GM23338 (cell line): ENCODE results near the gene BCAS3. TPM values are rescaled to one million over a fixed set of nuclear protein-coding genes. Genes with fewer than 3 reads are reported as not detected.

Experiments used
- ATAC-seq: fragments of 200-7000 bp; cut with Tn5 transposase; 3 replicates; pipeline ENCODE4 v1.9.1; 2020
- DNase-seq: peaks from one replicate; pipeline ENCODE4 v3.0.0-alpha.2; 2015; ENCODE audit warnings: low spot score
- H2AFZ ChIP-seq: fragments of 200-600 bp; sonication (generic); 2 replicates; pipeline ENCODE4 v1.8.0; 2016; ENCODE audit warnings: antibody characterized with exemption, mild to moderate bottlenecking, moderate library complexity
- H3F3A ChIP-seq: fragments of 200-600 bp; sonication (generic); replicated peaks from 2 replicates; pipeline ENCODE4 v1.8.0; 2017; ENCODE audit warnings: antibody characterized with exemption, mixed run types, low read depth
- H3K27ac ChIP-seq: fragments of 200-600 bp; sonication (generic); 2 replicates; pipeline ENCODE4 v1.6.1; 2016; ENCODE audit warnings: low read depth
- H3K27me3 ChIP-seq: fragments of 200-600 bp; sonication (generic); 2 replicates; pipeline ENCODE4 v1.8.0; 2016; ENCODE audit warnings: mild to moderate bottlenecking, mixed run types, moderate library complexity; ENCODE audit not compliant: insufficient read depth
- H3K36me3 ChIP-seq: fragments of 200-600 bp; sonication (generic); 2 replicates; pipeline ENCODE4 v1.8.0; 2016; ENCODE audit warnings: mild to moderate bottlenecking; ENCODE audit not compliant: insufficient read depth
- H3K4me1 ChIP-seq: fragments of 200-600 bp; sonication (generic); 2 replicates; pipeline ENCODE4 v1.8.0; 2016; ENCODE audit warnings: mild to moderate bottlenecking, moderate library complexity; ENCODE audit not compliant: insufficient read depth
- H3K4me2 ChIP-seq: fragments of 200-600 bp; sonication (generic); 2 replicates; pipeline ENCODE4 v1.7.1; 2017; ENCODE audit warnings: mixed run types
- H3K4me3 ChIP-seq: fragments of 200-600 bp; sonication (generic); 2 replicates; pipeline ENCODE4 v1.6.1; 2016; ENCODE audit warnings: mixed run types
- H3K79me2 ChIP-seq: fragments of 200-600 bp; sonication (generic); replicated peaks from 2 replicates; pipeline ENCODE4 v1.8.0; 2017; ENCODE audit warnings: mild to moderate bottlenecking; ENCODE audit not compliant: insufficient read depth
- H3K9me2 ChIP-seq: fragments of 200-600 bp; sonication (generic); 2 replicates; pipeline ENCODE4 v1.8.0; 2017; ENCODE audit not compliant: insufficient read depth
- H4K20me1 ChIP-seq: fragments of 200-600 bp; sonication (generic); replicated peaks from 2 replicates; pipeline ENCODE4 v1.8.0; 2017; ENCODE audit warnings: mild to moderate bottlenecking; ENCODE audit not compliant: insufficient read depth
- H3K27ac Mint-ChIP-seq: 2 replicates; pipeline ENCODE4 v1.8.0; 2020; ENCODE audit warnings: inconsistent platforms, mild to moderate bottlenecking, moderate library complexity, mixed read lengths
- H3K27me3 Mint-ChIP-seq: 3 replicates; pipeline ENCODE4 v1.8.0; 2022; ENCODE audit warnings: low read depth, mild to moderate bottlenecking, moderate library complexity, mixed read lengths, inconsistent platforms; ENCODE audit not compliant: insufficient read depth, poor library complexity
- H3K36me3 Mint-ChIP-seq: 3 replicates; pipeline ENCODE4 v1.8.0; 2021; ENCODE audit warnings: low read depth, mild to moderate bottlenecking, inconsistent platforms, moderate library complexity, mixed read lengths
- H3K4me1 Mint-ChIP-seq: 3 replicates; pipeline ENCODE4 v1.8.0; 2020; ENCODE audit warnings: mild to moderate bottlenecking, inconsistent platforms, mixed read lengths
- H3K4me3 Mint-ChIP-seq: 3 replicates; pipeline ENCODE4 v1.8.0; 2021; ENCODE audit warnings: moderate library complexity, mild to moderate bottlenecking, inconsistent platforms, mixed read lengths
- H3K9me3 Mint-ChIP-seq: 3 replicates; pipeline ENCODE4 v1.8.0; 2020; ENCODE audit warnings: moderate library complexity, mild to moderate bottlenecking, inconsistent platforms, mixed read lengths
- CREB1 ChIP-seq: fragments of 250-450 bp; sonication (Bioruptor Pico); IDR thresholded peaks from 2 replicates; pipeline ENCODE4 v1.5.0; 2020; ENCODE audit warnings: low read depth, mild to moderate bottlenecking, moderate library complexity
- EZH2 ChIP-seq: fragments of 200-600 bp; sonication (generic); IDR thresholded peaks from one replicate; pipeline ENCODE4 v1.8.0; 2017; ENCODE audit warnings: antibody characterized with exemption, mild to moderate bottlenecking, low read depth; ENCODE audit not compliant: unreplicated experiment
- EZH2phosphoT487 ChIP-seq: fragments of 200-600 bp; sonication (generic); IDR thresholded peaks from one replicate; pipeline ENCODE4 v1.8.1; 2018; ENCODE audit warnings: antibody characterized with exemption; ENCODE audit not compliant: unreplicated experiment
- POLR2AphosphoS5 ChIP-seq: IDR thresholded peaks from 2 replicates; pipeline ENCODE4 v1.6.1; 2016; ENCODE audit warnings: antibody characterized with exemption, low read depth
- STAT1 ChIP-seq: IDR thresholded peaks from one replicate; pipeline ENCODE4 v1.6.1; 2016; ENCODE audit warnings: antibody characterized with exemption; ENCODE audit not compliant: unreplicated experiment
- ZNF114 ChIP-seq: fragments of 250-450 bp; sonication (Bioruptor Pico); IDR thresholded peaks from 2 replicates; pipeline ENCODE4 v1.5.0; 2020; ENCODE audit warnings: mild to moderate bottlenecking, moderate library complexity
- polyA plus RNA-seq: library from polyadenylated mRNA; unstranded; fragments of >200 nt; fragmentation: Nextera tagmentation; extraction: Ambion mirVana; gene quantifications from 2 replicates; pipeline ENCODE4 v1.2.1, GENCODE V29; 2016
- total RNA-seq: library from RNA; depleted of rRNA; stranded (reverse); fragments of >200 nt; shearing (Covaris generic); gene quantifications from 2 replicates; pipeline ENCODE4 v1.2.3, GENCODE V29; 2014
- TF ChIP-seq, protein P1 (sequence below), 2 experiments: fragments of 200-600 bp in 1 of 2; sonication (generic) in 1 of 2; conservative IDR thresholded peaks; 2 replicates each; pipeline versions ENCODE4 v1.5.1 to v1.6.1; 2016 to 2017; ENCODE audit warnings: antibody characterized with exemption in 2 of 2, low read depth in 2 of 2, mild to moderate bottlenecking in 2 of 2, moderate library complexity in 1 of 2
- TF ChIP-seq, protein P2 (sequence below): IDR thresholded peaks from one replicate; pipeline ENCODE4 v1.6.1; 2018; ENCODE audit warnings: antibody characterized with exemption; ENCODE audit not compliant: unreplicated experiment

The BCAS3 gene
- total and polyA plus RNA-seq, 2 experiments from 2014 or later: 8.2 to 28.0 TPM

DNA sequence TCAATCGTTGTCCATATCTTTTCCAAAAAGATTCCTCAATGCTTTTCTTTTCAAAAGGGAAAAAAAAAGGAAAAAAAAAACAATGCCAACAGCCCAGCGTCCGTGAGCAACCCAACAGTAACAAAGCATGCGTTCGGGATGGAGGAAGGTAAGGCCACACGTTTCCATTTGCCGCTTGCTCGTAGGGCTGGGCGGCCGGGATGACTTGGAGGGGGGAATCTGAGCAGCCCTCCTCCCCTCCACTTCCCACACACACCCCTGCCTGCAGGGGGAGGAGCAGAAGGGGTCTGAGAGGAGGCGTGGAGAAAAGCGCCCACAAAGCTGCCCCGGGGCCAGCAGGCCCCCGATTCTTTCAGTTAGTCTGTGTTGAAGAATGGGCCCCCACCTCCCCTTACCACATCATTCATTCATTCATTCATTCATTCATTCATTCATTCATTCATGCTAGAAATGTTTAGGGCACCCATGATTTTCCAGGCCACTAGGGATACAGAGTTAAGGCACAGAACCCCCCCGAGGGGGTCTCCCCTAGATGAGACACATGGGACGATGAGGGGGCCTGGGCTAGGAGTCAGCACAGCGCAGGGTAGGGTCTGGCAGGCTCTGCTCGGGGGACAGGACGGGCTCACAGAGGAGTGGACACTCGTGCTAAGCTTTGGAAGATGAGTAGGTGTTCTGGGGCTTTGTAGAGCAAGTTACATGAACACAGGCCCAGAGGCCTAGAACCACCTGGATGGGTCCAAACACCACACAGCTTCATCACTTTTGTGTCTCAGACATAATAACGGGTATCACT, 711.1 kb downstream of the BCAS3 start:
- H2AFZ ChIP-seq: no peak overlapping the region
- no peaks in the 10 kb centered on the region; the same call in 2 of the 3 replicates for H3K36me3 Mint-ChIP-seq
- no peaks in the 10 kb centered on the region for H4K20me1 ChIP-seq
- no peaks in the 10 kb centered on the region for H3K4me1 ChIP-seq
- H3K27me3 ChIP-seq: peaks cover 18% of the 10 kb centered on the region
- H3K9me3 Mint-ChIP-seq: no peaks in the 10 kb centered on the region; the same call in 2 of the 3 replicates
- H3K27ac Mint-ChIP-seq: no peak overlapping the region
- H3K27me3 Mint-ChIP-seq: peaks cover 24% of the 10 kb centered on the region
- H3K4me3 ChIP-seq: no peak overlapping the region
- no peaks in the 10 kb centered on the region for H3K9me2 ChIP-seq
- H3K36me3 ChIP-seq: no peaks in the 10 kb centered on the region
- no peak overlapping the region for H3K27ac ChIP-seq
- DNase-seq (no peak), ATAC-seq (no peak)
- H3F3A ChIP-seq: no peaks in the 10 kb centered on the region
- no peaks in the 10 kb centered on the region for H3K79me2 ChIP-seq
- no peak overlapping the region for H3K4me3 Mint-ChIP-seq
- no peak overlapping the region for H3K4me2 ChIP-seq
- no peak for TF ChIP-seq ZNF114 (CRISPR knock-in tag)
- peaks cover 11% of the 10 kb centered on the region for H3K4me1 Mint-ChIP-seq

GRCh38 chr17:61389670-61390478, 712.2 kb downstream of the BCAS3 start:
- Histone ChIP-seq H3F3A (no peaks in the 10 kb centered on the region), H3K36me3 (no peaks in the 10 kb centered on the region), H3K4me1 (no peaks in the 10 kb centered on the region), H2AFZ (peak overlapping the region; percentile 59; the same call in 1 of the 2 replicates), H3K27me3 (peaks cover 30% of the 10 kb centered on the region), H3K9me2 (no peaks in the 10 kb centered on the region), H3K27ac (no peak overlapping the region), H3K4me2 (no peak overlapping the region), H4K20me1 (0 out of 2 replicates have a peak, but pooled peaks cover under 1% of the 10 kb centered on the region), H3K79me2 (no peaks in the 10 kb centered on the region), H3K4me3 (no peak overlapping the region)
- peak; percentile 85 for ATAC-seq
- no peak overlapping the region for H3K27ac Mint-ChIP-seq
- H3K36me3 Mint-ChIP-seq: no peaks in the 10 kb centered on the region; the same call in 2 of the 3 replicates
- no peak for TF ChIP-seq POLR2AphosphoS5
- TF ChIP-seq, protein P1, sequence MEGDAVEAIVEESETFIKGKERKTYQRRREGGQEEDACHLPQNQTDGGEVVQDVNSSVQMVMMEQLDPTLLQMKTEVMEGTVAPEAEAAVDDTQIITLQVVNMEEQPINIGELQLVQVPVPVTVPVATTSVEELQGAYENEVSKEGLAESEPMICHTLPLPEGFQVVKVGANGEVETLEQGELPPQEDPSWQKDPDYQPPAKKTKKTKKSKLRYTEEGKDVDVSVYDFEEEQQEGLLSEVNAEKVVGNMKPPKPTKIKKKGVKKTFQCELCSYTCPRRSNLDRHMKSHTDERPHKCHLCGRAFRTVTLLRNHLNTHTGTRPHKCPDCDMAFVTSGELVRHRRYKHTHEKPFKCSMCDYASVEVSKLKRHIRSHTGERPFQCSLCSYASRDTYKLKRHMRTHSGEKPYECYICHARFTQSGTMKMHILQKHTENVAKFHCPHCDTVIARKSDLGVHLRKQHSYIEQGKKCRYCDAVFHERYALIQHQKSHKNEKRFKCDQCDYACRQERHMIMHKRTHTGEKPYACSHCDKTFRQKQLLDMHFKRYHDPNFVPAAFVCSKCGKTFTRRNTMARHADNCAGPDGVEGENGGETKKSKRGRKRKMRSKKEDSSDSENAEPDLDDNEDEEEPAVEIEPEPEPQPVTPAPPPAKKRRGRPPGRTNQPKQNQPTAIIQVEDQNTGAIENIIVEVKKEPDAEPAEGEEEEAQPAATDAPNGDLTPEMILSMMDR (conservative IDR thresholded peaks at IDR 0.05; ENCODE audit: low read depth in 2 of 2): peak; percentile 96 to 98
- peaks cover 34% of the 10 kb centered on the region for H3K27me3 Mint-ChIP-seq
- no peak overlapping the region for H3K4me3 Mint-ChIP-seq
- peak; percentile 86 for DNase-seq
- peaks cover 11% of the 10 kb centered on the region for H3K4me1 Mint-ChIP-seq
- H3K9me3 Mint-ChIP-seq: no peaks in the 10 kb centered on the region; the same call in 2 of the 3 replicates

GRCh38 chr17:61390479-61390791, 712.8 kb downstream of the BCAS3 start:
- no peak overlapping the region for H3K27ac ChIP-seq
- H3K4me1 ChIP-seq: no peaks in the 10 kb centered on the region
- H3K9me2 ChIP-seq: no peaks in the 10 kb centered on the region
- peaks cover 4% of the 10 kb centered on the region; the same call in 1 of the 2 replicates for H4K20me1 ChIP-seq
- Mint-ChIP-seq H3K4me3 (no peak overlapping the region), H3K27me3 (peaks cover 39% of the 10 kb centered on the region), H3K27ac (no peak overlapping the region), H3K4me1 (peaks cover 9% of the 10 kb centered on the region), H3K9me3 (no peaks in the 10 kb centered on the region; the same call in 1 of the 3 replicates), H3K36me3 (no peaks in the 10 kb centered on the region; the same call in 2 of the 3 replicates)
- H3F3A ChIP-seq: no peaks in the 10 kb centered on the region
- H3K79me2 ChIP-seq: no peaks in the 10 kb centered on the region
- no peaks in the 10 kb centered on the region for H3K36me3 ChIP-seq
- H3K4me3 ChIP-seq: no peak overlapping the region
- ATAC-seq: no peak
- no peak overlapping the region for H3K4me2 ChIP-seq
- no peak for DNase-seq
- no peak overlapping the region; the same call in 1 of the 2 replicates for H2AFZ ChIP-seq
- peaks cover 35% of the 10 kb centered on the region for H3K27me3 ChIP-seq
- TF ChIP-seq, protein P2, sequence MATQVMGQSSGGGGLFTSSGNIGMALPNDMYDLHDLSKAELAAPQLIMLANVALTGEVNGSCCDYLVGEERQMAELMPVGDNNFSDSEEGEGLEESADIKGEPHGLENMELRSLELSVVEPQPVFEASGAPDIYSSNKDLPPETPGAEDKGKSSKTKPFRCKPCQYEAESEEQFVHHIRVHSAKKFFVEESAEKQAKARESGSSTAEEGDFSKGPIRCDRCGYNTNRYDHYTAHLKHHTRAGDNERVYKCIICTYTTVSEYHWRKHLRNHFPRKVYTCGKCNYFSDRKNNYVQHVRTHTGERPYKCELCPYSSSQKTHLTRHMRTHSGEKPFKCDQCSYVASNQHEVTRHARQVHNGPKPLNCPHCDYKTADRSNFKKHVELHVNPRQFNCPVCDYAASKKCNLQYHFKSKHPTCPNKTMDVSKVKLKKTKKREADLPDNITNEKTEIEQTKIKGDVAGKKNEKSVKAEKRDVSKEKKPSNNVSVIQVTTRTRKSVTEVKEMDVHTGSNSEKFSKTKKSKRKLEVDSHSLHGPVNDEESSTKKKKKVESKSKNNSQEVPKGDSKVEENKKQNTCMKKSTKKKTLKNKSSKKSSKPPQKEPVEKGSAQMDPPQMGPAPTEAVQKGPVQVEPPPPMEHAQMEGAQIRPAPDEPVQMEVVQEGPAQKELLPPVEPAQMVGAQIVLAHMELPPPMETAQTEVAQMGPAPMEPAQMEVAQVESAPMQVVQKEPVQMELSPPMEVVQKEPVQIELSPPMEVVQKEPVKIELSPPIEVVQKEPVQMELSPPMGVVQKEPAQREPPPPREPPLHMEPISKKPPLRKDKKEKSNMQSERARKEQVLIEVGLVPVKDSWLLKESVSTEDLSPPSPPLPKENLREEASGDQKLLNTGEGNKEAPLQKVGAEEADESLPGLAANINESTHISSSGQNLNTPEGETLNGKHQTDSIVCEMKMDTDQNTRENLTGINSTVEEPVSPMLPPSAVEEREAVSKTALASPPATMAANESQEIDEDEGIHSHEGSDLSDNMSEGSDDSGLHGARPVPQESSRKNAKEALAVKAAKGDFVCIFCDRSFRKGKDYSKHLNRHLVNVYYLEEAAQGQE: no peak
- no peak for TF ChIP-seq STAT1
- no peak for TF ChIP-seq EZH2phosphoT487
- TF ChIP-seq POLR2AphosphoS5: no peak
- no peak for TF ChIP-seq CREB1 (CRISPR knock-in tag)
- TF ChIP-seq, protein P1 (conservative IDR thresholded peaks at IDR 0.05; ENCODE audit: low read depth in 2 of 2): no peak
- no peak for TF ChIP-seq EZH2
- TF ChIP-seq ZNF114 (CRISPR knock-in tag): no peak
